ENCODE measurements around the gene ASCC1.
A peak's percentile ranks its signal among the peaks of the same experiment; 100 is the strongest.
"Not testable (repeated sequence)": the region's sequence is repeated elsewhere in the genome, so short reads cannot be mapped to it uniquely, and the experiment has no call there.

ASCC1 gene

DNA sequence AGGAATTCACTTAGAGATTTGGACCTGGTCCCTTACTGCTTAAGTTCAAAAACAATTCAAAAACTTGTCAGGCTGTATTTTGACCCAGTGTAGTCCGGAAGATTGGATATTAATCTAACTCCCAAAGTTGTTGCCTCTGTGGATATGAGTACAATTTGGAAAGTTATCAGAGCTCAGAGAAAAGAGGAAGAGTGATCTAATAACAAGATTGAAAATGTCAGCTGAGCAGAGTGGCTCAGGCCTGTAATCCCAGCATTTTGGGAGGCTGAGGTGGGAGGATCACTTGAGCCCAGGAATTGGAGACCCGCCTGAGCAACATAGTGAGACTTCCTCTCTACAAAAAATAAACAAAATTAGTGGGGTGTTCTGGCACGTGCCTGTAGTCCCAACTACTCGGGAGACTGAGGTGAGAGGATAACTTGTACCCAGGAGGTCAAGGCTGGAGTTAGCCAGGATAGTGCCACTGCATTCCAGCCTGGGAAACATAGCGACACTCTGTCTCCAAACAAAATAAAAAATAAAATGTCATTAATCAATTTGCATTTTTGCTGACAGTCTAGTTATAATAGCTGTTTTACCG, 3.2 kb upstream of the ASCC1 start:
- no peak for DNase-seq

DNA sequence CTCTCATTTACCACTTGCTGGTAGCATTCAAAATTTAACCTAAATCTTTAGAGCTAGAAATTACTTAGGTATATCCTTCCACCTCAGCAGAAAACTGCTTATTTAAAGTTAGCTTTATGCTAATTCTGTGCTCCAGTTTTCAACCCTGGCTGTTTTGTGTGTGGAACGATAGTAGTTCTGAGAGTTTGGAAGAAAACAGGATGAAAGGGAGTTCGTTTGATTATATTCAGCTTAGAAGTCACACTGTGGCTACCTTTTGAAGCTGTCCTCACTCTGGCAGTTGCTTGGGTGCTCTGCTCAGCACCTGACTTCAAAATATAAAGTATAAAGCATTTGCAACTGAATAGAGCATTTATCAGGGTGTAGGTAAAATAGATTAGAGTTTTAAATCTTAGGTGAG, 2.6 kb upstream of the ASCC1 start:
- DNase-seq: no peak

DNA sequence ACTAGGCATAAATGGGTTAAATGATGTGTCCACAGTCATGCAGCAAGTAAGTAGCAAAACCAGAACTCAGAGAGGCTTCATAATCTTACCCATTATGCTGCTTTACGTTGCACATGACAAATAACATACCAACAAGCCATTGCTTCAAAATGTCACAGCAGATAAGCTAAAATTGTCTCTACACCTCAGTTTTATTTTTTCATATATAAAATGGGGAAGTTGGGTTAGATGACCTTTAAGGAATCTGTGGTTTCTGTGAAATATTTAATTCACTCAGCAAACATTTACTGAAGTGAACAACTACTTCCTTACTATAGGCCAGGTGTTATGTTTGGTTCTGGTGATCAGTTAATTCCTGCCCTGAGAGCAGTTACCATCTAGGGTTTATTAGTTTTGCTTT, 2.2 kb upstream of the ASCC1 start:
- DNase-seq: no peak

DNA sequence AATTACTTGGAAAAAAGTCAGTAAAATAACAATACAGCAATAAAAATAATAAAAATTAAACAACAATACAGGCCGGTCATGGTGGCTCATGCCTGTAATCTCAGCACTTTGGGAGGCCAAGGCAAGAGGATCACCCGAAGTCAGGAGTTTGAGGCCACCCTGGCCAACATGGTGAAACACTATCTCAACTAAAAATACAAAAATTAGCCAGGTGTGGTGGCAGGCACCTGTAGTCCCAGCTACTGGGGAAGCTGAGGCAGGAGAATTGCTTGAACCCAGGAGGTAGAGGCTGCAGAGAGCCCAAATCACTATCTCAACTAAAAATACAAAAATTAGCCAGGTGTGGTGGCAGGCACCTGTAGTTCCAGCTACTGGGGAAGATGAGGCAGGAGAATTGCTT, 4.2 kb downstream of the ASCC1 start:
- DNase-seq: not testable (repeated sequence)

DNA sequence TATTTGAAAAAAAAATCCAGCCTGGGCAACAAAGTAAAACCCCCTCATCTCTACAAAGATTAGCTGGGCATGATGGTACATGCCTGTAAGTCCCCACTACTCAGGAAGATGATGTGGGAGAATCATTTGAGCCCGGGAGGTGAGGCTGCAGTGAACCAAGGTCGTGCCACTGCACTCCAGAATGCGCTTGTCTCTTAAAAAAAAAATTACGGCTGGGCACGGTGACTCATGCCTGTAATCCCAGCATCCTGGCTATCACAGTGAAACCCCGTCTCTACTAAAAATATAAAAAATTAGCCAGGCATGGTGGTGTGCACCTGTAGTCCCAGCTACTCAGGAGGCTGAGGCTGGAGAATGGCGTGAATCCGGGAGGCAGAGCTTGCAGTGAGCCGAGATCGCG, 4.7 kb downstream of the ASCC1 start:
- not testable (repeated sequence) for DNase-seq

DNA sequence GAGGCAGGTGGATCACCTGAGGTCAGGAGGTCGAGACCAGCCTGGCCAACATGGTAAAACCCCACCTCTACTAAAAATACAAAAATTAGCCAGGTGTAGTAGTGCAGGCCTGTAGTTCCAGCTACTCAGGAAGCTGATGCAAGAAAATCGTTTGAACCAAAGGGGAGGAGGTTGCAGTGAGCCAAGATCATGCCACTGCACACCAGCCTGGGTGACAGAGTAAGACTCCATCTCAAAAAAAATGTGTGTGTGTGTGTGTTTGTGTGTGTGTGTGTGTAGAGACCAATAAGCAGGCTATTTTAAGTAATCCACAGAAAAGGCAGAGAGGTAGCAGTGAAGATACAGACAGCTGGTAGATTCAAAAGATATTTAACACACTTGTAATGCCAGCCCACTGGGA, 7.5 kb downstream of the ASCC1 start:
- DNase-seq: not testable (repeated sequence)

DNA sequence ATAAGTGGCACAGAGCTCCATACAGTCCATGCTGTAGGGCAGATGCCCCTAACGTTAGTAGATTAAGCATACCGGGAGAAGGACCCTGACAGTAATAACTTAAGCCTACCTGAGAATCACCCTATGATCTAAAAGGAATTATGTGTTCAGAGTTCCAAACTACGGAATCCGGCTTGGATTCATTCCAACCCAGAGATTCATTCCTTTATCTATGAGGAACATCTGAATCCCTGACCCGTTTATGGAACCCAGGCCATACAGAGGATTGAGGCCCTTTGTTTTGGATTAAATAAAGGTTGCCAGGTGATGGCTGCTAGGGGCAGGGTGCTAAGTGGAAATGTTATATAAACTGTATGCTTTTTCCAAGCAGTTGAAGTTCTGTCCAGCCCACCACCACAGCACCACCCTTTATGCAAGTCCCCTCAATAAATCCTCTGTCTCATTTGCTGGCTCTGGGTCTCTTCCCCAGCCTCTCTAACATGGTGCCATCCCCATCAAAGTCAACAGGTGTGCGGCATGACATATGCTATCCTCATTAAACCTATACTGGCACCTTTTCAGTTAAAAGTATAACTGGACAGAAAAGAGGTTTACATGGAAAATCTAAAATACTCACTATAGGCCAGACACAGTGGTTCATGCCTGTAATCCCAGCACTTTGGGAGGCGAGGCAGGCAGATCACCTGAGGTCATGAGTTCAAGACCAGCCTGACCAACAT, 9.4 kb downstream of the ASCC1 start:
- no peak for DNase-seq

DNA sequence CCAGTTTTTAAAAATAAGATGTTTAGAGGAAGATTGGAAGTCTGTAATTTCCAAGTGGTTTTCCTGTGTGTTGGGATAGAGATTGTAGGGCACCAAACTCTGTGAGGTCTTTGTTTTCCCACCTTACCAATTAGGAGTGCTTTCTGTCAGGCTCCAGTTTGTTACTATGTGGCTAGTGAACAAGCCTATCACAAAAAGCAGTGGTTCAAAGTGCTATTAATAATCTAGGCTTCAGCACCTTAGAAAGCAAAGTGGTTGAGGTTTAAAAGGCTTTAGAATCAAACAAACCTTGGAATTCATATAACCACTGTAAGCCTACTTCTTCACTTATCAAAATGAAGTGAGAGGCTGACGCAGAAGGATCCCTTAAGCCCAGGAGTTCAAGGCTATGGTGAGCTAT, 11.4 kb downstream of the ASCC1 start:
- DNase-seq: no peak

DNA sequence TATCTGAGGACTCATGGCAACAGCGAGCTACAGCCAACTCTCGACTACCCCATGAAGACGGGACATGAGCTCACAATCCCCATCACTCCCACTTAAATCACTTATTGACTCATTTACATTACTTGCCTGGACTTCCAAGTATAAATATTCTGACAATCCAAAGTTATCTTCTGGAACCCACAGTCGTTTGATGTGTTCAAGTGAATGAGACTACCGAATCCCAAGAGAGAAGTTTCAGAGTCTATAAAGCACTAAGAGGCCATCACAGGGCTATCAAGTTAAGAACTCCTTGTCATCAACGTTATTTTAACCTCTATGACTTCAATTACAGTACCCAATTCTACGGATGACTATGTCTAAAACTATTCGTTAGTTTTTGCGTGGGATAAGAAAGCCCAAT, 11.8 kb downstream of the ASCC1 start:
- peak; percentile 29 for DNase-seq

DNA sequence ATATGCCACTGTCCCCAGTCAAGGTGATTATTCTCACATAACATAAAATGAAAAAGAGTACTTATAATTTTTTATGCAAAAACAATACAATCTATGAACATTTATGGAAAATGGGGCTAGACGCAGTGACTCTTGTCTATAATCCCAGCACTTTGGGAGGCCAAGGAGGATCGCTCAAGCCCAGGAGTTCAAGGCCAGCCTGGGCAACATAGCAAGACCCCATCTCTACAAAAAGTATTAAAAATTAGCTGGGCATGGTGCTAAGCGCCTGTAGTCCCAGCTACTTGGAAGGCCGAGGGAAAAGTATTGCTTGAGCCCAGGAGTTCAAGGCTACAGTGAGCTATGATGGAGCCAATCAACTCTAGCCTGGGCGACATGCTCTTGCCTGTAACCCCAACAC, 14.8 kb downstream of the ASCC1 start:
- no peak for DNase-seq

DNA sequence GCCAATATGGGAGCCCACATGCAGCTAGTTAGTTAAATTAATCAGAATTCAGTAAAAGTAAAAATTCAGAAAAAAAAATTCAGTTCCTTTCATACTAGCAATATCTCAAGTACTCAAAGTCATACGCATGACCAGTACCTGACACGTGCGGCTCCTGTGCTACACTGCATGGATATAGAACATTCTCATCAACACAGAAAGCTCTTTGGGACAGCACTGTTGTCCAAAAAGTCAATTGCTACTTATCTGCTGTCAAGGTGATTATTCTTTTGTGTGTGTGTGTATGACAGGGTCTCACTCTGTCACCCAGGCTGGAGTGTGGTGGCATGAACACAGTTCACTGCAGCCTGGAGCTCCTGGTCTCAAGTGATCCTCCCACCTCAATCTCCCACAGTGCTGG, 15.2 kb downstream of the ASCC1 start:
- no peak for DNase-seq

DNA sequence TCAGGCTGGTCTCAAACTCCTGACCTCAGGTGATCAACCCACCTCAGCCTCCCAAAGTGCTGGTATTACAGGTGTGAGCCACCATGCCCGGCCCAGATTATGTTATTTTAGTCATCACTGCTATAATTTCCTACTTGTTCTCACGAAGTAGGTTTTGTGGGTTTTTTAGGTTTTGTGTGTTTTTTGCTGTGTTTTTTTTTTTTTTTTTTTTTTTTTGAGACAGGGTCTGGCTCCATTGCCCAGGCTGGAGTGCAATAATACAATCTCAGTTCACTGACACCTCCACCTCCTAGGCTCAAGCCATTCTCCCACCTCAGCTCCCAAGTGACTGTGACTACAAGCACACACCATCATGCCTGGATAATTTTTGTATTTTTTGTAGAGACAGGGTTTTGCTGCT, 21.1 kb downstream of the ASCC1 start:
- DNase-seq: no peak

DNA sequence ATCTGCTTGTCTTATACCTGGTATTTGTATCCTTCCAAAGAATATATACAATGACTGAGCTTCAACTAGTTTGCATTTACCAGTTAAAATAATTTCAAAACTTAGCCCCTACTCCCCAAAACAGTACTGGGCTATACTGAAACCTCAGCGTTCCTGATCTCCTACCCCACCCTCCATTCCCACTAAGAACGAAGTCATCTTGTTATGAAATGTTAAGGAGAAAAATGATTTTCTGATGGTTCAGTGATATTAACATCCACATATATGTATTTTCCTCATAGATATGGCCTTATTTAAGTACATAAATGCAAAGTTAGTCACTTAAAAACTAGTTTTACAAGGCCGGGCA, 29.1 kb downstream of the ASCC1 start:
- DNase-seq: no peak

DNA sequence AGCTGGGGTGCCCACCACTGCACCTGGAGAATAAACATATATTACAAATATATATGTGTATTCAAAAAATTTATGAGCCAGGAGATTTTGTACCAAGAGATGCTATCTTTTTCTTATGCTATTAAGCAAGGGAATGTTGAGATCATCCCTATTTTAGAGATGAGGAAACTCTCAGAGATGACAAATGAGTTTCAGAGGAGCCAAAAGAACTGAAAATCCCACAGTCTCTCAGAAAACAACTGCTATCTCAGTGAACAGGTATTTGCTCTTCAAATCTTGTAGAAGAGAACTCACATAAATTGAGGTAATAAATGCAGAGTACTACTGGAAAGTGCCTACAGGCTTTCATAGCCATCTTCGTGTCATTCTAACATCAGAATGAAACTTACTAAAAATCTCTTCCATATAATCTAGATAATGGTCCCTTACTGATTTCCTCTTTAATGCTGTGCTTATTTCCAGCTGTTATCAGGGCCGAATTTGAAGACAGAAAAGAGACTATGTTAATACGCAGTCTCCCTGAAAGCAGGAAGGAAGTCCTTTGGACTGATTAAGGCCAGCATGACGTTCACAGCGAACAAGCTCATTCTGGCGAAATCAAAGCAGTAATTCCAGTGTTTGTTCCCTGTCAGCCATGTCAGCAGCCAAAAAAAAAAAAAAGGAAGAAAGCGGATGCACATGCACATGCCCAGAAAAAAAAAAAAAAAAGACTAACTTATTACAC, 29.7 kb downstream of the ASCC1 start:
- peak; percentile 22 for DNase-seq

DNA sequence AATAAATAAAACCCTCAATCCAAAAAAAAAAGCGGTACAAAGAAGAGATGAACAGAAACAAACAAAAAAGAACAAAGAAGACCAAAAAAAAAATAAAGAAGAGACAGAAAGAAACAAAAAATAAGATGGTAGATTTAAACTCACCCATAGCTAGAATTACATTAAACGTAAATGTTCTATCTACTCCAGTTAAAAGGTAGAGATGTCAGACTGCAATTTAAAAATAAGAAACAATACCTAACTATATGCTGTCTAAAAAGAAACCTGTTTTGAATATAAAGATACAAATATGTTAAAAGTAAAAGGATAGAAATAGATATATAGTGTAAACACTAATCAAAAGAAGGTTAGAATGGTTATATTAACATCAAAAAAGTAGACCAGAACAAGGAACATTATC, 31.9 kb downstream of the ASCC1 start:
- no peak for DNase-seq

DNA sequence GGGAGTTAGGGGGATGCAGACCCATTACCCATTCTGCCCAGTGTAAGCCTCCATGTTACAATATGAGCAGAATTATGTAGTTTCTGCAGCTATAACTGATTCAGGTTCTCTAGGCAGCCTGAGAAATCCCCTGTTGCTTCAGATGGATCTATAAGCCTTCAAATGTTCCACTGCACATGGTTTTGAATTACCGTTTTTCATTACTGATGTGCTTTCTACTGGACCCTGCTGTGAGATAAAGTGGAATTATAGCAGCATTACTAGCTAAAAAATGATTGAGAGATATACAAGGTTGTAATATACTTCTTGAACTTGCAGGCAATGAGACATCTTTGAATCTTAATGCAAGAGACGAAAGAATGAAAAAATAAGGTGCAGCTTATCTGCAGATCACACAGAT, 38.6 kb downstream of the ASCC1 start:
- no peak for DNase-seq

DNA sequence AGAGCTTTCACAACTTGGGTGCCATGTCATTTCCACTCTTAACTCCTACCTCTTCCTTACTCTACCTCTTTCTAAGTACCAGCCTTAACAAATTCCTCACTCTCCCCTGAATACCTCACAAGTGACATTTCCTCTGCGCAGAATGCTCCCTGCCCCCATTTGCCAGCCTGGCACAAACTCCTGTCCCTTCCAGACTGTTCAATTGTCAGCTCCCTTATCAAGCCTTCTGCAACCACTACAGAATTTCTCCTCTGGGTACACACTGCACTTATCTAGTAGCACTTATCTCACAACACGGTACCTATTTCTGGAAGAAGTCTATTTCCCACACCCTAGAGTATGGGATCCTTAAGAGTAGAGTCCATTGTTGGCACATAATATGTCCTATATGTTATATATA, 39.4 kb downstream of the ASCC1 start:
- no peak for DNase-seq

DNA sequence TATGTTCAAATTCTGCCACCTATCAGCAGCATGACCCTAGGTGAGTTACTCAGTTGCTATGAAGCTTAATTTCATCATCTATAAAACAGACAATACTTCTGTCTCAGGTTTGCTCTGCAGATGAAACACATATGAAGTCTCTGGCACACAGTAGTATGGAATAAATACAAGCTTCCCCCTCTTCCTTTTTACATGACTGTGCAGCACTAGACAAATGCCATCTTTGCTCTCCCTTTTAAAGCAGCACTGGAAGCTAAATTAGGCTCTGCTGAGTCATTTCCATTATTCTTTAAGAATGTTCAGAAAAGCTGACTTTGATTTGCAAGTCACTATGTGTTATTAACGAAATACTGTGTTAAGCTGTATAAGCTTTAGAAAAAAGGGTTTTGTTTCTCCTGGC, 40.9 kb downstream of the ASCC1 start:
- DNase-seq: peak; percentile 63

DNA sequence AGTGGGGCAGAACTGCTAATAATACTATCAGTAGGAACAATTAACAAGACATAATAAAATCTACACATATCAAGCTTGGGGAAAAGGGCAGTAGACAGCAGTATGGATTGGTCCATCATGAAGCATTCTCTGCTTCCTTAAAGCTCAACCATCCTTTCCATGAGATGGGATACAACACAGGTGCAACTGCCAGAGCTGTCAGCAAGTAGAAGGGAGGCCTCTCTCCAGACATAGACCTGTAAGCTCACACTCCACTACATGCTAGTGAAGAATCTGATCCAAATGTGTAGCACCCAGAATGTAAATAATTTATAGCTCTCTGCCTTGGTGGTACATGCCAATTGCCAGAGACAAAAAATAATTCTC, 41.8 kb downstream of the ASCC1 start:
- no peak for DNase-seq

DNA sequence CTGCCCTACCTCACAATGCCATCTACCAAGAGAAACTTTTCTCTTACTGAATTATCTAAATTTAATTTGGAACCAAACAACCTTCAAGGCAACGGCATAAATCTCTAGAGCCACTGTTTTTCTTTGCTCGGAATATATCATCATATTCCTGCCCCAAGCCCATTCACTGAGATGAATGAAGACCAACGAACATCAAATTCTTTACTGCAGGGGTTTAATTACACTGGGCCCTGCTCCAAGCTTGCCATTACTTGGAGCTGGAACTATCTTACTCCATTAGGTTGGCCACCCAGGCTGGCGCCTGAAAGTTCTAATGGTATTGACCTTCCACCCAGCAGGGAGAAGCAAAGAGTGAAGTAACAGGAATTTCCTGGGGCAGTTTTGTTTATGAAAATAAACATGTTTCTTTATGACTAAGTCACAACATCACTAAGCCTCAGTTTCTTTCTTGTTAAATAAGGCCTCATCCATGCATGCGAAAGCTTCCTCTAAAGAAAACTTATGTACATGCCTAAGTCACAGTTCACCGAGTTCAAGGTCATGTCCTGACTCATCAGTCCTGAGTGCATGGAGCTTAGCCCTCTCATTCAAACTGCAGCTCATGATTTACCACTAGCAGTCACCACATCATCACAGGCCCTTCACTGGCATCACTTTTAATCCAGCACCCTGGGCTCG, 42.3 kb downstream of the ASCC1 start:
- peak; percentile 28 for DNase-seq

DNA sequence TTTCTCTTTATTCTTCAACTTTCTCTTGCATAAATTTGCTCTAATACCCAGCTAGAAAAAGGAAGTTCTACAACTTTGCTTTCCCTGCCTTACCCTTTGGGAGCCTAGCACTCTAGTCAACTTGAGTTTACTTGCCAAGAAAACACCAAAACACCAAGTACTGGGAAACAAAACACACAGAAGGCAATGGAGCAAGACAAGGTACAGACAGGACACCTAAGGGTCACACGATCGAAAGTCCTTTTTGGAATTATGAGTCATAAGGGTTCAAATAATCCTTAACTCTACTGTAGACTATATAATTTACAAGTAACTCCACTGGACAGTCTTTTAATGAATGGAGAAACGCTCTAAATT, 42.8 kb downstream of the ASCC1 start:
- no peak for DNase-seq

DNA sequence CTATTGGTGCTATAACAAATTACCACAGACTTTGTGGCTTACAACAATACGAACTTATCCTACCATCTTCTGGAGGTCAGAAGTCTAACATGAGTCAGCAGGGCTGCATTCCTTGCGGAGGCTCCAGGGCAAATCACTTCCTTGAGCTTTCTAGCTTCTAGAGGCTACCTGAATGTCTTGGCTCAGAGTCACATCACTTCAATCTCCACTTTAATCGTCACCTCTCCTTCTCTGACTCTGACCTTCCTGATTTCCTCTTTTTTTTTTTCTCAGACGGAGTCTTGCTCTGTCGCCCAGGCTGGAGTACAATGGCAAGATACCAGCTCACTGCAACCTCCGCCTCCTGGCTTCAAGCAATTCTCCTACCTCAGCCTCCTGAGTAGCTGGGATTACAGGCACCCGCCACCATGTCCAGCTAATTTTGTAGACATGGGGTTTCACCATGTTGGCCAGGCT, 44.9 kb downstream of the ASCC1 start:
- peak; percentile 67 for DNase-seq

DNA sequence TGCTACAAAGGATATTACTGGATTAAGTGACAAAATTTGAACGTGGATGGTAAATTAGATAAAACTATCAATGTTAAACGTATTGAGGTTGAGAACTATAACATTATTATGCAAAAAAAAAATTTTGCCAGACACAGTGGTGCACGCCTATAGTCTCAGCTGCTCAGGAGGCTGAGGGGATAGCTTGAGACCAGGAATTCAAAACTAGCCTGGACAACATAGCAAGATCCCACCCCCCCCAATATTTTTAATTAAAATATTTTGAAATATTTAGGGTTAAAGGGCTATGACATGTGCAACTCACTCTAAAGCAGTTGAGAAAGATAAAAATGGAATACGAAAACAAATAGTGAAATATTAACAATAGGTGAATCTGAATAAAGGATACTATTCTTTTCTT, 45.3 kb downstream of the ASCC1 start:
- no peak for DNase-seq

DNA sequence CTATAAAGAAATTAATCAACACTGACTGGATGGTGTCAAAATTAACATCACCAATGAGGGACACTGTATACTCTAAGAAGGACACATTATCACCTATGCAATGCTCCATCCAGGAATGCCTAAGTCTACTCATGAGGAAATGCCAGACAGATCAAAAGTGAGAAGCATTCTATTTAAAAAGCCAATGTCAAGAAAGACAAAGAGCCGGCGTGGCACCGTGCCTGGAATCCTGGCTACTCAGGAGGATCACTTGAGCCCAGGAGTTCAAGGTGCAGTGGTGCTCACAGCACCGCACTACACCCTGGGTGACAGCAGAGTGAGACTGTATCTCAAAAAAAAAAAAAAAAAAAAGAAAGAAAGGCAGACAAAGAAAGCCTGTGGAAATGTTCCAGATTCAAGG, 45.8 kb downstream of the ASCC1 start:
- no peak for DNase-seq

Data from fibroblast of skin of scalp (primary cell).